Measurements from ENCODE around the gene ZNF423.

ZNF423 gene

GRCh38 chr16:49542391-49542891, 313.5 kb downstream of the ZNF423 start:
- H3K27me3 ChIP-seq (ENCODE audit: insufficient read depth, low read length, poor library complexity) = no peaks in the 10 kb centered on the region

GRCh38 chr16:49540836-49541235, 315.1 kb downstream of the ZNF423 start:
- no peaks in the 10 kb centered on the region for H4K20me1 ChIP-seq (ENCODE audit: insufficient read depth, low read length)

More at GRCh38 chr16:49542391-49542891, 313.5 kb downstream of the ZNF423 start:
- TF ChIP-seq CTCF (IDR thresholded peaks at IDR 0.05; ENCODE audit: borderline replicate concordance, extremely low read depth, low read length, poor library complexity, severe bottlenecking) (no peak), EZH2 (IDR thresholded peaks at IDR 0.05; ENCODE audit: borderline replicate concordance, low read depth, low read length, severe bottlenecking) (no peak)
- Histone ChIP-seq H3K4me2 (ENCODE audit: insufficient read depth, low read length) (no peak overlapping the region), H3K4me1 (ENCODE audit: insufficient read depth, low read length) (no peaks in the 10 kb centered on the region), H3K4me3 (ENCODE audit: low read depth in 1 of 2, low read length in 2 of 2) (no peak overlapping the region), H4K20me1 (ENCODE audit: insufficient read depth, low read length) (no peaks in the 10 kb centered on the region), H3K36me3 (ENCODE audit: insufficient read depth, low read length) (no peaks in the 10 kb centered on the region), H3K9me3 (ENCODE audit: insufficient read depth, low read length, severe bottlenecking) (no peaks in the 10 kb centered on the region), H3K9ac (ENCODE audit: low read depth, low read length) (no peak overlapping the region), H3K27ac (ENCODE audit: low read length) (no peak overlapping the region), H3K79me2 (ENCODE audit: insufficient read depth, low read length) (no peaks in the 10 kb centered on the region), H2AFZ (ENCODE audit: low read depth, low read length) (no peak overlapping the region)
- no peak for DNase-seq
- ATAC-seq (ENCODE audit: insufficient read depth, low read depth) = no peak

GRCh38 chr16:49539758-49540157, 316.2 kb downstream of the ZNF423 start:
- TF ChIP-seq EZH2 (IDR thresholded peaks at IDR 0.05; ENCODE audit: borderline replicate concordance, low read depth, low read length, severe bottlenecking) (no peak), CTCF (IDR thresholded peaks at IDR 0.05; ENCODE audit: borderline replicate concordance, extremely low read depth, low read length, poor library complexity, severe bottlenecking) (no peak)
- H3K9ac ChIP-seq (ENCODE audit: low read depth, low read length) = no peak overlapping the region
- H2AFZ ChIP-seq (ENCODE audit: low read depth, low read length) = no peak overlapping the region
- no peak overlapping the region for H3K4me2 ChIP-seq (ENCODE audit: insufficient read depth, low read length)
- no peaks in the 10 kb centered on the region for H3K9me3 ChIP-seq (ENCODE audit: insufficient read depth, low read length, severe bottlenecking)
- no peak overlapping the region for H3K27ac ChIP-seq (ENCODE audit: low read length)
- H3K4me3 ChIP-seq (ENCODE audit: low read depth in 1 of 2, low read length in 2 of 2) = no peak overlapping the region
- no peaks in the 10 kb centered on the region for H3K36me3 ChIP-seq (ENCODE audit: insufficient read depth, low read length)
- H3K4me1 ChIP-seq (ENCODE audit: insufficient read depth, low read length) = no peaks in the 10 kb centered on the region
- H3K79me2 ChIP-seq (ENCODE audit: insufficient read depth, low read length) = no peaks in the 10 kb centered on the region
- H3K27me3 ChIP-seq (ENCODE audit: insufficient read depth, low read length, poor library complexity) = no peaks in the 10 kb centered on the region
- ATAC-seq (ENCODE audit: insufficient read depth, low read depth) (no peak), DNase-seq (no peak)
- no peaks in the 10 kb centered on the region for H4K20me1 ChIP-seq (ENCODE audit: insufficient read depth, low read length)

More at GRCh38 chr16:49540836-49541235, 315.1 kb downstream of the ZNF423 start:
- DNase-seq = no peak
- Histone ChIP-seq H3K36me3 (ENCODE audit: insufficient read depth, low read length) (no peaks in the 10 kb centered on the region), H3K79me2 (ENCODE audit: insufficient read depth, low read length) (no peaks in the 10 kb centered on the region), H3K9ac (ENCODE audit: low read depth, low read length) (no peak overlapping the region), H3K9me3 (ENCODE audit: insufficient read depth, low read length, severe bottlenecking) (no peaks in the 10 kb centered on the region), H2AFZ (ENCODE audit: low read depth, low read length) (no peak overlapping the region), H3K4me3 (ENCODE audit: low read depth in 1 of 2, low read length in 2 of 2) (no peak overlapping the region), H3K4me2 (ENCODE audit: insufficient read depth, low read length) (no peak overlapping the region), H3K27me3 (ENCODE audit: insufficient read depth, low read length, poor library complexity) (no peaks in the 10 kb centered on the region), H3K4me1 (ENCODE audit: insufficient read depth, low read length) (no peaks in the 10 kb centered on the region), H3K27ac (ENCODE audit: low read length) (no peak overlapping the region)
- TF ChIP-seq CTCF (IDR thresholded peaks at IDR 0.05; ENCODE audit: borderline replicate concordance, extremely low read depth, low read length, poor library complexity, severe bottlenecking) (no peak), EZH2 (IDR thresholded peaks at IDR 0.05; ENCODE audit: borderline replicate concordance, low read depth, low read length, severe bottlenecking) (no peak)
- ATAC-seq (ENCODE audit: insufficient read depth, low read depth) = no peak
